ENCODE measurements around the gene SLC4A4.
"Not testable (repeated sequence)": the region's sequence is repeated elsewhere in the genome, so short reads cannot be mapped to it uniquely, and the experiment has no call there.

SLC4A4 gene

DNA sequence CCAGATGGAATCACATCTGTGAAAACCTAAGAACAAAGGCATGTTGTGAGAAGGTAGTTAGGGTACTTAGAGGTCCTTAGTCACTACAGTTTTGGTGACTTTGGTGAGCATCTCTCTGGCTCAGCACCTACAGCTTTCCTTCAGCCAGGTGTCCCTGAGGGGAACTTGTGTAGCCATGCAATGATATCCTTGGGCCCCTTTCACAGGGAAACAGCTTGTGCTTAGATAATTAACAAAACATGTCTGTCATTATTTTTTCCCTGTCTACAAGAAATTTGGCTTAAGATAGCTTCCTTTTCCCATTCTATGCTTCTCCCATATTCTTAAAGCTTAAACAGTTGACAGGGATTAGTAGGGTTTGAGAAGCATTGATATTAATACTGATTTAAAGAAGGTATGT lies 63.8 kb downstream of the SLC4A4 start:
- no peaks in the 10 kb centered on the region for H3K27me3 ChIP-seq (ENCODE audit: control insufficient read depth in 1 of 2, insufficient read depth in 2 of 2, low read length in 2 of 2)
- no peak overlapping the region for H3K9ac ChIP-seq (ENCODE audit: low read depth in 1 of 2, low read length in 2 of 2)
- H3K4me1 ChIP-seq (ENCODE audit: control insufficient read depth in 1 of 2, insufficient read depth in 2 of 2, low read length in 2 of 2), result no peaks in the 10 kb centered on the region
- no peaks in the 10 kb centered on the region for H3K9me3 ChIP-seq (ENCODE audit: control insufficient read depth in 1 of 2, low read length in 2 of 2)
- peaks cover 0 to 5% of the 10 kb centered on the region in 2 donors for H3K36me3 ChIP-seq (ENCODE audit: control insufficient read depth in 1 of 2, insufficient read depth in 2 of 2, low read length in 2 of 2)
- H3K27ac ChIP-seq (ENCODE audit: low read depth, low read length), result no peak overlapping the region
- no peak overlapping the region for H3K4me3 ChIP-seq (ENCODE audit: low read depth in 1 of 2, low read length in 2 of 2)

DNA sequence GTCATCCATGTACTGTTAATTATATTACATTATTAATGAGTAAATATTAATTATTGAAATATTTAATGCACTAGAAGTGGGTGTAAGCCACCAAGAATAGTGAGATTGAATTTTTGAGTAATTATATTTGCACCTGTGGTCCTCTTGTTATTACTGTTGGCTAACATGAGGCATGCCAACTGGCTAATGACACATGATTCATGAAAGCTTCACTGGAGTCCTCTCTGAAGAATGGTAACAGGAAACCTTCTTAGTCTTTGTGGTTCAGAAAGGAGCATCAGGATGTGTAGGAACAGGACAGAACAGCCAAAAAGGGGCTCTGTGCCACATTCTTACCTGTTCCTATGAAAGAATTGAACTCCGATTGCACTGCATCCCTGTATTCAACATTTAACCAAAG lies 65.2 kb downstream of the SLC4A4 start:
- Histone ChIP-seq H3K27ac (ENCODE audit: low read depth, low read length) (no peak overlapping the region), H3K4me1 (ENCODE audit: control insufficient read depth in 1 of 2, insufficient read depth in 2 of 2, low read length in 2 of 2) (no peaks in the 10 kb centered on the region), H3K9me3 (ENCODE audit: control insufficient read depth in 1 of 2, low read length in 2 of 2) (peaks cover 0 to 7% of the 10 kb centered on the region in 2 donors), H3K27me3 (ENCODE audit: control insufficient read depth in 1 of 2, insufficient read depth in 2 of 2, low read length in 2 of 2) (no peaks in the 10 kb centered on the region), H3K4me3 (ENCODE audit: low read depth in 1 of 2, low read length in 2 of 2) (no peak overlapping the region), H3K36me3 (ENCODE audit: control insufficient read depth in 1 of 2, insufficient read depth in 2 of 2, low read length in 2 of 2) (peaks cover 0 to 5% of the 10 kb centered on the region in 2 donors), H3K9ac (ENCODE audit: low read depth in 1 of 2, low read length in 2 of 2) (no peak overlapping the region)

DNA sequence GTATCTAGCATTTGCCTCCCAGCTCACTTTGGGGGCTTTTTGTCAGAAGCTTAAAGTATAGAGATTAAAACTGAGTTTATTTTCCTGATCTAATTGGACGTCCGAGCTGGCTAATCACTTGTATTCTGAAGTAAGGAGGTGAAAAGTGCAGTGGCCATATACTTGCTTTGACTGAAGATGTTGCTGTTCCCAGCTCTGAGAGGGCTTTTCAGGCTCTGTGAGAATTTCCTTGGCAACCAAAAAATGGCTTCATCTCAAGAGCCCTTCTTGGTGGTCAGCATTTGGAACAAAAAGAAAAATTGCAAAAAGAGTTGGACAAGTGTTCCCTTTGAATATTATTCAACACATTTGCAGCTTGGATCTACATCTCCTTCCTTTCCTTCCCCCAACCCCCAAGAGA lies 67.0 kb downstream of the SLC4A4 start:
- H3K27me3 ChIP-seq (ENCODE audit: control insufficient read depth in 1 of 2, insufficient read depth in 2 of 2, low read length in 2 of 2), result no peaks in the 10 kb centered on the region
- H3K4me1 ChIP-seq (ENCODE audit: control insufficient read depth in 1 of 2, insufficient read depth in 2 of 2, low read length in 2 of 2), result peaks cover 0 to 4% of the 10 kb centered on the region in 2 donors
- H3K27ac ChIP-seq (ENCODE audit: low read depth, low read length), result no peak overlapping the region
- peaks cover 0 to 5% of the 10 kb centered on the region in 2 donors for H3K36me3 ChIP-seq (ENCODE audit: control insufficient read depth in 1 of 2, insufficient read depth in 2 of 2, low read length in 2 of 2)
- peaks cover 0 to 8% of the 10 kb centered on the region in 2 donors for H3K9me3 ChIP-seq (ENCODE audit: control insufficient read depth in 1 of 2, low read length in 2 of 2)
- H3K4me3 ChIP-seq (ENCODE audit: low read depth in 1 of 2, low read length in 2 of 2), result no peak overlapping the region
- no peak overlapping the region for H3K9ac ChIP-seq (ENCODE audit: low read depth in 1 of 2, low read length in 2 of 2)

DNA sequence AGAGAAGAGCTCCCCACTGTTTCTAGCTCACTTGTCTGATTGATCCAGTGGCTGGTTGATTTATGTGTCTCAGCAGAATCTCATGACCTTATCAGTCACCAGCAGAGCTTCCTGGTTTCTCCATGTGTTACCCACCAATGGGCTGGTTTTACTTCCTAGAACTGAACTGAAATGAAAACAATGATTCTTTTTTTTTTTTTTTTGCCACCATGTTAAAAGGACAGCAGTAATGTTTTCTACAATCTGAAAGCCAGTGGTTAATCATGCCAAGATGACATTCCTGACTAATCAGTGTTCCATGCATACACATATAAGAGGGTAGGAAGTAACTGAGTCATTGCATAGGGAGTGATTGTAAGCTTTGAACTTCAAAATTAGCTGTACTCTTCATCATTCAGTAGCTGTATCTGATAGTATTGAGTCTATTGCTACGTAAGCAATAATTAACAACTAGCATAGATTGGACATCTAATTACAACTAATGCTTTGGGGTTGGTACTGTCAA lies 67.7 kb downstream of the SLC4A4 start:
- Histone ChIP-seq H3K4me3 (ENCODE audit: low read depth in 1 of 2, low read length in 2 of 2) (no peak overlapping the region), H3K9me3 (ENCODE audit: control insufficient read depth in 1 of 2, low read length in 2 of 2) (peaks cover 0 to 8% of the 10 kb centered on the region in 2 donors), H3K36me3 (ENCODE audit: control insufficient read depth in 1 of 2, insufficient read depth in 2 of 2, low read length in 2 of 2) (peaks cover 0 to 4% of the 10 kb centered on the region in 2 donors), H3K4me1 (ENCODE audit: control insufficient read depth in 1 of 2, insufficient read depth in 2 of 2, low read length in 2 of 2) (peaks cover 0 to 4% of the 10 kb centered on the region in 2 donors), H3K9ac (ENCODE audit: low read depth in 1 of 2, low read length in 2 of 2) (no peak overlapping the region), H3K27me3 (ENCODE audit: control insufficient read depth in 1 of 2, insufficient read depth in 2 of 2, low read length in 2 of 2) (no peaks in the 10 kb centered on the region), H3K27ac (ENCODE audit: low read depth, low read length) (no peak overlapping the region)

- not testable (repeated sequence) for H3K9ac ChIP-seq (ENCODE audit: low read depth in 1 of 2, low read length in 2 of 2); H3K27ac ChIP-seq (ENCODE audit: low read depth, low read length); H3K27me3 ChIP-seq (ENCODE audit: control insufficient read depth in 1 of 2, insufficient read depth in 2 of 2, low read length in 2 of 2); H3K9me3 ChIP-seq (ENCODE audit: control insufficient read depth in 1 of 2, low read length in 2 of 2); H3K4me1 ChIP-seq (ENCODE audit: control insufficient read depth in 1 of 2, insufficient read depth in 2 of 2, low read length in 2 of 2); H3K4me3 ChIP-seq (ENCODE audit: low read depth in 1 of 2, low read length in 2 of 2); H3K36me3 ChIP-seq (ENCODE audit: control insufficient read depth in 1 of 2, insufficient read depth in 2 of 2, low read length in 2 of 2)
Observed at GRCh38 chr4:71408961-71409360, 70.1 kb downstream of the SLC4A4 start.

DNA sequence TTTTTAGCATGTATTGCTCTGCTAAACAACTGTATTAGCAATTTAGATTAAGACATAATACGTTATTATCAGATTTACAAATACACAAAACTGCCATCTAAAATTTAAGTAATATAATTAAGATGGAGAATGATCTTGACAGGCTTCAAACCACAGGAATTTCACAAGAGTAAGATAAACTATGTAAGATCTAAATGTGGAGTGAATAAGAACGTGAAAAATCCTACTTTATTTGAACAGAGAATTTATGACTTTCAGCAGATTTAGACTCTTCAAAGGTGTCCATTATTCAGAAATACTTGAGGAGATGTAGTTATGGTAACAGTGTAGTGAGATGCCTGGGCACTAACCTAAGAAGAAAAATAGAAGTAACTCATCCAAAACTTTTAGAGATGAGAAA lies 73.2 kb downstream of the SLC4A4 start:
- no peak overlapping the region for H3K4me3 ChIP-seq (ENCODE audit: low read depth in 1 of 2, low read length in 2 of 2)
- H3K27ac ChIP-seq (ENCODE audit: low read depth, low read length), result no peak overlapping the region
- H3K4me1 ChIP-seq (ENCODE audit: control insufficient read depth in 1 of 2, insufficient read depth in 2 of 2, low read length in 2 of 2), result peaks cover 3 to 8% of the 10 kb centered on the region in 2 donors
- no peaks in the 10 kb centered on the region for H3K27me3 ChIP-seq (ENCODE audit: control insufficient read depth in 1 of 2, insufficient read depth in 2 of 2, low read length in 2 of 2)
- H3K9ac ChIP-seq (ENCODE audit: low read depth in 1 of 2, low read length in 2 of 2), result no peak overlapping the region
- H3K9me3 ChIP-seq (ENCODE audit: control insufficient read depth in 1 of 2, low read length in 2 of 2), result peaks cover 0 to 8% of the 10 kb centered on the region in 2 donors
- H3K36me3 ChIP-seq (ENCODE audit: control insufficient read depth in 1 of 2, insufficient read depth in 2 of 2, low read length in 2 of 2), result no peaks in the 10 kb centered on the region

- Histone ChIP-seq H3K4me1 (ENCODE audit: control insufficient read depth in 1 of 2, insufficient read depth in 2 of 2, low read length in 2 of 2) (peaks cover 3 to 7% of the 10 kb centered on the region in 2 donors), H3K9ac (ENCODE audit: low read depth in 1 of 2, low read length in 2 of 2) (no peak overlapping the region), H3K27ac (ENCODE audit: low read depth, low read length) (no peak overlapping the region), H3K4me3 (ENCODE audit: low read depth in 1 of 2, low read length in 2 of 2) (no peak overlapping the region), H3K9me3 (ENCODE audit: control insufficient read depth in 1 of 2, low read length in 2 of 2) (no peaks in the 10 kb centered on the region), H3K27me3 (ENCODE audit: control insufficient read depth in 1 of 2, insufficient read depth in 2 of 2, low read length in 2 of 2) (no peaks in the 10 kb centered on the region), H3K36me3 (ENCODE audit: control insufficient read depth in 1 of 2, insufficient read depth in 2 of 2, low read length in 2 of 2) (no peaks in the 10 kb centered on the region)
Observed at GRCh38 chr4:71415491-71415890, 76.7 kb downstream of the SLC4A4 start.

GRCh38 chr4:71417150-71417549 lies 78.3 kb downstream of the SLC4A4 start:
- H3K27me3 ChIP-seq (ENCODE audit: control insufficient read depth in 1 of 2, insufficient read depth in 2 of 2, low read length in 2 of 2), result no peaks in the 10 kb centered on the region
- H3K4me3 ChIP-seq (ENCODE audit: low read depth in 1 of 2, low read length in 2 of 2), result no peak overlapping the region
- no peak overlapping the region for H3K27ac ChIP-seq (ENCODE audit: low read depth, low read length)
- H3K9ac ChIP-seq (ENCODE audit: low read depth in 1 of 2, low read length in 2 of 2), result no peak overlapping the region
- H3K9me3 ChIP-seq (ENCODE audit: control insufficient read depth in 1 of 2, low read length in 2 of 2), result no peaks in the 10 kb centered on the region
- H3K36me3 ChIP-seq (ENCODE audit: control insufficient read depth in 1 of 2, insufficient read depth in 2 of 2, low read length in 2 of 2), result no peaks in the 10 kb centered on the region
- H3K4me1 ChIP-seq (ENCODE audit: control insufficient read depth in 1 of 2, insufficient read depth in 2 of 2, low read length in 2 of 2), result peaks cover 3 to 7% of the 10 kb centered on the region in 2 donors

GRCh38 chr4:71426381-71427042 lies 87.7 kb downstream of the SLC4A4 start:
- Histone ChIP-seq H3K9ac (ENCODE audit: low read depth in 1 of 2, low read length in 2 of 2) (no peak overlapping the region), H3K36me3 (ENCODE audit: control insufficient read depth in 1 of 2, insufficient read depth in 2 of 2, low read length in 2 of 2) (no peaks in the 10 kb centered on the region), H3K4me1 (ENCODE audit: control insufficient read depth in 1 of 2, insufficient read depth in 2 of 2, low read length in 2 of 2) (no peaks in the 10 kb centered on the region), H3K9me3 (ENCODE audit: control insufficient read depth in 1 of 2, low read length in 2 of 2) (no peaks in the 10 kb centered on the region), H3K27ac (ENCODE audit: low read depth, low read length) (no peak overlapping the region), H3K27me3 (ENCODE audit: control insufficient read depth in 1 of 2, insufficient read depth in 2 of 2, low read length in 2 of 2) (no peaks in the 10 kb centered on the region), H3K4me3 (ENCODE audit: low read depth in 1 of 2, low read length in 2 of 2) (no peak overlapping the region)

- Histone ChIP-seq H3K9me3 (ENCODE audit: control insufficient read depth in 1 of 2, low read length in 2 of 2) (no peaks in the 10 kb centered on the region), H3K4me3 (ENCODE audit: low read depth in 1 of 2, low read length in 2 of 2) (no peak overlapping the region), H3K9ac (ENCODE audit: low read depth in 1 of 2, low read length in 2 of 2) (no peak overlapping the region), H3K27ac (ENCODE audit: low read depth, low read length) (no peak overlapping the region), H3K27me3 (ENCODE audit: control insufficient read depth in 1 of 2, insufficient read depth in 2 of 2, low read length in 2 of 2) (no peaks in the 10 kb centered on the region), H3K36me3 (ENCODE audit: control insufficient read depth in 1 of 2, insufficient read depth in 2 of 2, low read length in 2 of 2) (no peaks in the 10 kb centered on the region), H3K4me1 (ENCODE audit: control insufficient read depth in 1 of 2, insufficient read depth in 2 of 2, low read length in 2 of 2) (no peaks in the 10 kb centered on the region)
Observed at GRCh38 chr4:71429106-71429505, 90.3 kb downstream of the SLC4A4 start.
